Mucosa of rectum (tissue), 2 donors: ENCODE results near the gene MOCS3.

ENCODE experiments used
- H3K27ac ChIP-seq, 2 donors: one replicate each; pipeline ENCODE4 v1.7.0; 2013; ENCODE audit warnings: inconsistent platforms in 2 of 2, low read depth in 2 of 2, low read length in 2 of 2
- H3K27me3 ChIP-seq, 2 donors: one replicate each; pipeline ENCODE4 v1.7.0; 2013; ENCODE audit warnings: low read length in 2 of 2; ENCODE audit not compliant: control insufficient read depth in 2 of 2, insufficient read depth in 2 of 2
- H3K36me3 ChIP-seq, 2 donors: one replicate each; pipeline ENCODE4 v1.7.0; 2013; ENCODE audit warnings: low read length in 2 of 2; ENCODE audit not compliant: control insufficient read depth in 2 of 2, insufficient read depth in 2 of 2
- H3K4me1 ChIP-seq, 2 donors: one replicate each; pipeline ENCODE4 v1.7.0; 2013; ENCODE audit warnings: low read length in 2 of 2, mild to moderate bottlenecking in 1 of 2; ENCODE audit not compliant: control insufficient read depth in 2 of 2, insufficient read depth in 2 of 2
- H3K4me3 ChIP-seq, 2 donors: one replicate each; pipeline ENCODE4 v1.7.0; 2013; ENCODE audit warnings: low read length in 2 of 2
- H3K9ac ChIP-seq, 2 donors: one replicate each; pipeline ENCODE4 v1.7.0; 2013; ENCODE audit warnings: low read length in 2 of 2, low read depth in 1 of 2, mild to moderate bottlenecking in 1 of 2
- H3K9me3 ChIP-seq, 2 donors: one replicate each; pipeline ENCODE4 v1.7.0; 2013; ENCODE audit warnings: low read length in 2 of 2; ENCODE audit not compliant: control insufficient read depth in 2 of 2
- donor health status: healthy.
- donor health status: Normal muscosa, but diverticular disease.

MOCS3 gene

DNA sequence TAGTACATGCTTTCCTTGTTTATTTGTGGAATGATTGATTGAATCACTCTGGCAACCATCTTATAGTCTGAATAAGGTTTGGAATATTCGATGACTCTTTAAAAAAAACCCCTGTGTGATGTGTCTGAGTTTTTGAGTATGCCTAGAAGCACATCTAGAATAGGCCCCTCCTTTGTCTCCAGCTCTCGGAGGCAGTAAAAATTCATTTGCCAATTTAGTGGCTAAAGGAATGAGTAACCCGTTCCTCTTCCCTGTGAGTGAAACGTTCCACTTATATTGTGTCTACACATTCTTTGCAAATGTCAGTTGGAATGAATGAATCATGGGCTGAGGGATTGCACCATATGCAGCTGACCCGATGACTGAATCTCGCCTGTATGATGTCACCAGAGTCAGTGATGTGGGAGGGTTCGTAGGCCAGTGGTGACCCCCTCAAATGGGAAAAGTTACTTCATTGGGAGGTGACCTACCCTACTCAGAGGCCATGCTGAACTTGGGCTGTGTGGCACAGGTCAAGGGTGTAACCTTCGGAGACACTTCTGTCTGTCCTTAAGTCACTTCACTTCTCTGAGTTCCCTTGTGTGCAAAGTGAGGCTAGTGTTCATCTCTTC is 21.6 kb downstream of the MOCS3 start:
- no peak overlapping the region for H3K9ac ChIP-seq
- H3K27me3 ChIP-seq = peaks cover 10 to 12% of the 10 kb centered on the region in 2 donors
- no peak overlapping the region for H3K27ac ChIP-seq
- H3K36me3 ChIP-seq = no peaks in the 10 kb centered on the region
- H3K9me3 ChIP-seq = no peaks in the 10 kb centered on the region
- no peak overlapping the region for H3K4me3 ChIP-seq
- peaks cover 0 to 6% of the 10 kb centered on the region in 2 donors for H3K4me1 ChIP-seq

DNA sequence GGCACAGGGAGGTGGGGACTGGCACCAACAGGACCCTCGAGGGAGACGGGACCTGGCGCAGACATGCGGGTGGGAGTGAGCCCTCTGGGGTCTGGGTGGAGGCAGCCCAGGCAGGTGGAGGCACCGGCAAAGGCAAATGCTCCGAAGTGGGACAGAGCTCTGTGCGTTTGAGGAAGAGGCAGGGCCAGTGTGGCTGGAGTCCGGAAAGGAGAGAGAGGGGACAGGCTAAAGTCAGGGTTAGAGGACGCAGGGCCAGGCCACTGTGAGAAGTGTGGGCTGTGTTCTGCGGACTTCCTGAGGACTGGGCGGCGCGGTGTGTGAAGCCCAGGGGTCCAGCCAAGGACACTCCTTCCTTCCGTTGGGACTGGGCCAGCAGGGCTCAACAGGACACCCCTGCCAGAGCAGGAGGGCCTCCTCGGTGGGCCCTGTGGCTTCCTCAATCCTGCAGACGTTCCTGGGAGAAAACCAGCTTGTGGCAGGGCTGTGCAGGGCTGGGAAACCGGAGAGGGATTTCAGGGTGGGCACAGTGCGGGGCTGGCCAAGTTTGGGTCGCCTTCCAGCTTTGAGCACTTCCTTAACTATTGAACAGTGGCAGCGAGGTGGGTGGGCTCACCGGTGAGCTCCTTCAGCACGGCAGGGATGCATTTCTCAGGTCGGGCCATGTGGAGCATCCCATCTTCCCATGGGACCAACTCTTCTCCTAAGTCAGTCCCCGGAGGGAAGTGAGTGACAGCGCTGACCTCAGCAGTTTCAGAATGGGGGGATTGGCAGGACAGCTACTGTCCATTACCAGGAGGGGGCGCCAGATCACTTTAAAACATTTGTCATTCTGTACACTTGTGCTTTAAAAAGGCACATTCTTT is 22.5 kb downstream of the MOCS3 start:
- Histone ChIP-seq H3K27me3 (peaks cover 6 to 10% of the 10 kb centered on the region in 2 donors), H3K27ac (no peak overlapping the region), H3K36me3 (no peaks in the 10 kb centered on the region), H3K4me3 (no peak overlapping the region), H3K4me1 (peaks cover 0 to 6% of the 10 kb centered on the region in 2 donors), H3K9ac (peak overlapping the region in 1 of 2 donors; percentile 26), H3K9me3 (no peaks in the 10 kb centered on the region)

DNA sequence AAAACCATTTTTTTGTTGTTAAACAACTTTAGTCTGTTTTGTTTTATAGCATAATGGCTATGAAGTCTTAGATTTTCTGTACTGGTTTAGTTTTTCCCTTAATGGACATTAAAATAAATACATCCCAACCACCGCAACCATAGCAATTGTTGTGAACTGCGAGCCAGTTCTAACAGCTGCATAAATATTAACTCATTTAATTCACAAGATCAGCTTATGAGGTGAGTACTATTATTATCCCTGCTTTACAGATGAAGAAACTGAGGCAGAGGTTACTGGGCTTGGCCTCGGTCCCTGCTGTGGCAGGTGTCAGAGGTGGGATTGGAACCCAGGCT is 23.1 kb downstream of the MOCS3 start:
- H3K9ac ChIP-seq = no peak overlapping the region
- no peak overlapping the region for H3K4me3 ChIP-seq
- no peak overlapping the region for H3K27ac ChIP-seq
- H3K4me1 ChIP-seq = peaks cover 0 to 6% of the 10 kb centered on the region in 2 donors
- H3K9me3 ChIP-seq = no peaks in the 10 kb centered on the region
- H3K27me3 ChIP-seq = peaks cover 6 to 10% of the 10 kb centered on the region in 2 donors
- H3K36me3 ChIP-seq = no peaks in the 10 kb centered on the region

DNA sequence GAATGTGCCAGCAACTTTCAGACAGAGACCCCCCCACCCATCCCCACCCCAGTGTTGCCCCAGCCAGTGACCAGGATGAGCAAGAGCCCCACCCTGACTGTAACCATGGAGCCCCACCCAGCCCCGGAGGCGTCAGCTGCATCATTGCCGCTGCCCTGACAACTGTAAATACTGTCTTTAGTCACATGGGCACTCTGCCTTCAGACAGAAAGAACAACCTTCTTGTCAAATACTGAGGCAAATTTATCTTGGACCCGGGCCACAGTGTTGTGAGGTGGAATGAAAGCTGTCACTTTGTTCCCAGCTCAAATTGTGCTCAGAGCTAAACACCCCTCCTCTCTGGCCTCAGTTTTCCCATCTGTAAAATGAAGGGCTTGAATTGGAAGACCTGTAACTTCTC is 23.7 kb downstream of the MOCS3 start:
- H3K4me1 ChIP-seq = peaks cover 0 to 6% of the 10 kb centered on the region in 2 donors
- peaks cover 4 to 10% of the 10 kb centered on the region in 2 donors for H3K27me3 ChIP-seq
- no peak overlapping the region for H3K4me3 ChIP-seq
- no peaks in the 10 kb centered on the region for H3K9me3 ChIP-seq
- no peaks in the 10 kb centered on the region for H3K36me3 ChIP-seq
- no peak overlapping the region for H3K9ac ChIP-seq
- H3K27ac ChIP-seq = peak overlapping the region in 1 of 2 donors; percentile 9

DNA sequence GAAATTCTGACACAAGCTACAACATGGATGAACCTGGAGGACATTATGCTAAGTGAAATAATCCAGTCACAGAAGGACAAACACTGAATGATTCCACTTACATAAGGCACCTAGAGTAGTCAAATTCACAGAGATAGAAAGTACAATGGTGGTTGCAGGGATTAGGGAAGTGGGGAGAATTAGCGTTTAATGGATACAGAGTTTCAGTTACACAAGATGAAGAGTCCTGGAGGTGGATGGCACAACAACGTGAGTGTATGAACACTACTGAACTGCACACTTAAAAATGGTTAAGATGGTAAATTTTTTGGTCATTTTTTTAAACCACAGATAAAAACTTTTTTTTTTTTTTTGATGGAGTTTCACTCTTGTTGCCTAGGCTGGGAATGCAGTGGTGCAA is 24.7 kb downstream of the MOCS3 start:
- H3K36me3 ChIP-seq = no peaks in the 10 kb centered on the region
- peaks cover 6 to 8% of the 10 kb centered on the region in 2 donors for H3K27me3 ChIP-seq
- peaks cover 3 to 9% of the 10 kb centered on the region in 2 donors for H3K4me1 ChIP-seq
- H3K4me3 ChIP-seq = no peak overlapping the region
- H3K9ac ChIP-seq = no peak overlapping the region
- H3K27ac ChIP-seq = no peak overlapping the region
- H3K9me3 ChIP-seq = no peaks in the 10 kb centered on the region

DNA sequence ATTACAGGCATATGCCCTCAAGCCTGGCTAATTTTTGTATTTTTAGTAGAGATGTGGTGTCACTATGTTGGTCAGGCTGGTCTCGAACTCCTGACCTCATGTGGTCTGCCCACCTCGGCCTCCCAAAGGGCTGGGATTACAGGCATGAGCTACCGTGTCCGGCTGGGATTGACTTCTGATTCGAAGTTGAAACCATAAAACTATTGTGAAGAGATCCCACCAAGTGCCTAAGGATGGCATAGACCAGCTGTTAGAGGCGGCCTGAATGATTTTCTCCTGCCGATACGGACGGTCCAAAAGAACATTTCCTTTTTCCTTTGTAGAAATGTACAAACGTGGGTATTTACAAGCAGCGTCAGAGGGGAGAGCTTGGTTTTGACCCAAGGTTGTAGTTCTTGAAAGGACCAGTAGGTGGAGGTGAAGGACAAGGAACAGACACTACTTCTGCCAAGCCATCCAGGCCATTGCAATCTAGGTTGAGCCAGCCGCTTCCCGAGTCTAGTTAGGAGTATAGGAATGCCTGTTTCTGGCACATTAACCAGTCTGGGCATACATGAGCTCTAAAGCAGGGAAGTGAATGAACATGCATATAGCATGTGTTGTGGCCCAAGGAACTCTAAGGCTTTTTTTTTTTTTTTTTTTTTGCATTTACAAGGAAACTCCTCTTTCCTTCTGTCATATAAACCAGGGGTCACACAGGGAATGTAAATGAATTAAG is 29.0 kb downstream of the MOCS3 start:
- H3K4me1 ChIP-seq = peaks cover 3 to 4% of the 10 kb centered on the region in 2 donors
- no peaks in the 10 kb centered on the region for H3K36me3 ChIP-seq
- H3K9me3 ChIP-seq = no peaks in the 10 kb centered on the region
- no peak overlapping the region for H3K27ac ChIP-seq
- H3K27me3 ChIP-seq = peaks cover 0 to 6% of the 10 kb centered on the region in 2 donors
- H3K9ac ChIP-seq = no peak overlapping the region
- no peak overlapping the region for H3K4me3 ChIP-seq

DNA sequence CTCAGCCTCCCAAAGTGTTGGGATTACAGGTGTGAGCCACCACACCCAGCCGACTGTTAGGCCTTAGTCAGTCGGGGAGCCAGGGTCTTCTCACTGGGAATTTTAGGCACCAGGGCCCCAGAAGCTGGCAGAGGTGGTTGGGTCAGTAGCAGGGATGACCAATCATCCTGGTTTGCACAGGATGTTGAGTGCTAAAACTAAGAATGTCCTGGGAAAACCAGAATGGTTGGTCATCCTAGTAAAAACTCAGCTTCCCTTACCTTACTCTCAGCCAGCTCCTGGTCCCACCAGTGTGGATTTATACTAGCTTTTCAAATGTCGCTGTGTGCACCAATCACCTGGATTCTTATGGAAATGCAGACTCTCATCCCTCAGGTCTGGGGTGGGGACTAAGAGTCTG is 32.5 kb downstream of the MOCS3 start:
- Histone ChIP-seq H3K9me3 (no peaks in the 10 kb centered on the region), H3K36me3 (no peaks in the 10 kb centered on the region), H3K27me3 (peaks cover 0 to 6% of the 10 kb centered on the region in 2 donors), H3K27ac (no peak overlapping the region), H3K4me1 (peaks cover 4 to 5% of the 10 kb centered on the region in 2 donors), H3K4me3 (no peak overlapping the region), H3K9ac (no peak overlapping the region)

DNA sequence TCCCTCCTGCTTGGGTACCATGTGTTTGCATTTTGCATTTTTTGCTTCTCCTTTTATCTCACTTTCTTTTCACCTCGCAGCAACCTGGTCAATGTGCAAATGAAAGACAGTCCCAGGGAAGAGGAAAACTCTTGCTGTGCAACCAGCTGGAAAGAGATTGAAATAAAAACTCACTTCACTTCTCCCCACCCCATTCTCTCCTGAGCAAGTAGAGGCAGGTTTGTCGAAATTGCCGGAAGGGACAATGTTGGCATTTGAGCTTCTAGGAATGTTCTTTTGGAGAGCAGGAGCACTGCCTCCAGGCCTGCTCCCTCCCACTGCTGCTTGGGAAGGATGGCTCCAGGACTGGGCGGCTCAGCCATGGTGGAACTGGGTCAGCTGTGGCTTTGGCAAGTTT is 33.7 kb downstream of the MOCS3 start:
- H3K36me3 ChIP-seq = no peaks in the 10 kb centered on the region
- no peak overlapping the region for H3K27ac ChIP-seq
- H3K9ac ChIP-seq = no peak overlapping the region
- H3K27me3 ChIP-seq = peaks cover 2 to 3% of the 10 kb centered on the region in 2 donors
- H3K9me3 ChIP-seq = no peaks in the 10 kb centered on the region
- H3K4me3 ChIP-seq = no peak overlapping the region
- peaks cover 4 to 5% of the 10 kb centered on the region in 2 donors for H3K4me1 ChIP-seq

DNA sequence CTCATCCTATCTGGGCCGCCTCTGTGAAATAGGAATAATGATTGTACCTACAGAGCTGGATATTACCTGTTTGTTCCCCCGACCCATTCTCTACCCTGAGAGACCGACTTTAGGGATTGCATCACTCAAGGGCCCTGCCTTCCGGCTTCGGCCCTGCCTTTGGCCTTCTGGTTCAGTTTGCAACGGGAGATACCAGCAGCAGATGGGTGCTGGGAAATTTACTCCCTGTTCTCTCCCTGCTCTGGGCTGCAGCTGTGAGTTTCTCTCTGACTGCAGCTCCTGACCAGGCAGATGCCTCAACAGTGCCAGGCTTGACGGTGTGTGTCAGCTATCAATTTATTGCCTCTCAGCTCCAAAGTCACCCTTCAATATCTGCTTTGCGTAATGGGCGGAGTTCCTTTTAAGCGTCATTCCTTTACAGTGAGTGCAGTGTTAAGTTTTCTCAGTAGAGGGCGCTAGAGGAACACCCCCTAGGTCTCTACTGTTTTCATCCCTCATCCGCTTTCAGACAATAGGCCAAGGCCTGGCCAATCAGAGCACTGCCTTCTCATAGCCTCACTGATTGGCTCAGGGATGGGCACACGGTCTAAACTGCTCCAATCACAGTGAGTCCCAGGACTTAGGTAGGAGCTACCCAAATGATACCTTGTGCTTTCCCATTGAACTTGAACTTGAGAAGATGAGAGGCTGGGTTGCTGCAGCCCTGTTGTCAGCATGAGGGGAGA is 34.3 kb downstream of the MOCS3 start:
- H3K27ac ChIP-seq = no peak overlapping the region
- H3K4me1 ChIP-seq = peaks cover 0 to 3% of the 10 kb centered on the region in 2 donors
- no peak overlapping the region for H3K9ac ChIP-seq
- H3K27me3 ChIP-seq = peaks cover 0 to 2% of the 10 kb centered on the region in 2 donors
- no peaks in the 10 kb centered on the region for H3K36me3 ChIP-seq
- H3K9me3 ChIP-seq = no peaks in the 10 kb centered on the region
- H3K4me3 ChIP-seq = no peak overlapping the region
